ENCODE measurements around the gene BCAR1. TPM values are rescaled to one million over a fixed set of nuclear protein-coding genes. Genes with fewer than 3 reads are reported as not detected.

Gene BCAR1
- total and polyA plus RNA-seq, 10 of the 15 experiments (the other 5 are each of a cell fraction or from before 2014, with no cell fraction given): 0.13 to 14.1 (median 2.8) TPM; not detected in 1

DNA sequence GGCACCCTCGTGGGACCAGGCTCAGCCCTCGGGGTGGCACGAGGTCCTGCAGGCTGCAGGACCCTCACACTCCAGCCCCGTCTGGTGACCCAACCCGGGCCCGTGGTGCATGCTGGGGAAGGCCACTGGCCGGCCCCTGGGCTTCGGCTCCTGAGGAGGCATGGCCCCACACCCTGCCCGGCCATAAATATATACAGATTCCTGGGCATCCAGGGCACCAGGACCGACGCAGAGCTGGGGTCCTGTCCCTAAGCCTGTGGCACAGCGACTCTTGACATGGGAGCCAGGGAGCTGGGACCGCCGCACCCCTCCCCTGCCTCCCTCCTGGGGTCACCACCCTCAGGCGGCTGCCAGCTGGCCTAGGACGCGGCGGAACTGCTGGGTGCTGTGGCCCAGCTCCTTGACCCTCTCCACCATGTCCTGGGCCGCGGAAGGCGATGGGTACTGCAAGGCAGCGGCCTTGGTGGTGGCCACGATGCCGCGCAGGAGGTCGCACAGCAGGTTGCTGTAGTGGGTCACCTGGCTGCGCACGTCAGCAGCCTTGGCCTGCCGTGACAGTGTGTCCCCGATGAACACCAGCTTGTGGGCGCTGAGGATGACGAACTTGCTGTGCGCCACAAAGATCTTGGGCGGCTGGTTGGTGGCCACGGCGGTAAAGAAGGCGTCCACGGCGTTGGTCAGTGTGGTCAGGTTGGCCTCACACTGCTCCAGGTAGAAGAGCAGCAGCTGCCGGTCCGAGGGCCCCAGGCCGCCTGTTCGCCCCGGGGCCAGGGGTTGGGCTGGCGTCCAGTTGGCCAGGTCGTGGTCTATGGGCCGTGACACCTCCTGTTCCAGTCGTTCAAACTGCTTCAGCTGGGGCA is 22.0 kb downstream of the BCAR1 start:
- Histone ChIP-seq H3K36me3 (ENCODE audit: control insufficient read depth in 2 of 2, insufficient read depth in 2 of 2, low read length in 1 of 2) (no peaks in the 10 kb centered on the region), H3K27ac (ENCODE audit: control insufficient read depth, insufficient read depth) (no peak overlapping the region), H2AFZ (ENCODE audit: control insufficient read depth, low read depth, low read length) (no peak overlapping the region), H3K4me2 (ENCODE audit: control insufficient read depth, insufficient read depth) (no peak overlapping the region), H3K9ac (ENCODE audit: control insufficient read depth, insufficient read depth, low read length) (no peak overlapping the region), H4K20me1 (ENCODE audit: control insufficient read depth, insufficient read depth) (no peaks in the 10 kb centered on the region), H3K9me3 (replicated peaks; ENCODE audit: control insufficient read depth, insufficient read depth, low read length) (no peaks in the 10 kb centered on the region), H3K4me1 (ENCODE audit: control insufficient read depth, insufficient read depth, low read length) (no peaks in the 10 kb centered on the region), H3K4me3 (no peak overlapping the region), H3K27me3 (replicated peaks in 1 of 2; ENCODE audit: control insufficient read depth in 2 of 2, insufficient read depth in 2 of 2, low read length in 1 of 2) (no peaks in the 10 kb centered on the region), H3K79me2 (ENCODE audit: control insufficient read depth, insufficient read depth, low read length) (no peaks in the 10 kb centered on the region)
- ChIA-PET POLR2A (no interaction called here), RAD21 (ENCODE audit: unreplicated experiment) (no interaction called here), SMC1A (ENCODE audit: uncharacterized antibody, unreplicated experiment) (no interaction called here), CTCF (interaction anchor here (8.7 to 10.6 kb wide), 2 partner anchors 31 to 153 kb away, joined by 79 to 243 read pairs; no protein-coding TSS in a partner anchor)
- in situ Hi-C loops (cut with MboI) (loop anchor here (5.0 kb wide), 1 partner anchor 158 kb away; no protein-coding TSS in a partner anchor), intact Hi-C loops (cut with micrococcal nuclease; ENCODE audit: unreplicated experiment) (loop anchor here (5.0 to 10.0 kb wide), 4 partner anchors 32 to 535 kb away; no protein-coding TSS in a partner anchor)
- ATAC-seq (no peak), DNase-seq (ENCODE audit: low read depth, low spot score) (no peak), FAIRE-seq (no peak)
- no TSS peak for BruUV-seq (replicated peaks)
- WGBS (ENCODE audit: insufficient coverage, insufficient replicate concordance, low lambda C conversion rate, missing lambda C conversion rate): 85% methylated on average over 48 of the region's 48 CpGs
- TF ChIP-seq, protein P1, sequence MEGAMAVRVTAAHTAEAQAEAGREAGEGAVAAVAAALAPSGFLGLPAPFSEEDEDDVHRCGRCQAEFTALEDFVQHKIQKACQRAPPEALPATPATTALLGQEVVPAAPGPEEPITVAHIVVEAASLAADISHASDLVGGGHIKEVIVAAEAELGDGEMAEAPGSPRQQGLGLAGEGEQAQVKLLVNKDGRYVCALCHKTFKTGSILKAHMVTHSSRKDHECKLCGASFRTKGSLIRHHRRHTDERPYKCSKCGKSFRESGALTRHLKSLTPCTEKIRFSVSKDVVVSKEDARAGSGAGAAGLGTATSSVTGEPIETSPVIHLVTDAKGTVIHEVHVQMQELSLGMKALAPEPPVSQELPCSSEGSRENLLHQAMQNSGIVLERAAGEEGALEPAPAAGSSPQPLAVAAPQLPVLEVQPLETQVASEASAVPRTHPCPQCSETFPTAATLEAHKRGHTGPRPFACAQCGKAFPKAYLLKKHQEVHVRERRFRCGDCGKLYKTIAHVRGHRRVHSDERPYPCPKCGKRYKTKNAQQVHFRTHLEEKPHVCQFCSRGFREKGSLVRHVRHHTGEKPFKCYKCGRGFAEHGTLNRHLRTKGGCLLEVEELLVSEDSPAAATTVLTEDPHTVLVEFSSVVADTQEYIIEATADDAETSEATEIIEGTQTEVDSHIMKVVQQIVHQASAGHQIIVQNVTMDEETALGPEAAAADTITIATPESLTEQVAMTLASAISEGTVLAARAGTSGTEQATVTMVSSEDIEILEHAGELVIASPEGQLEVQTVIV (IDR thresholded peaks at IDR 0.05; ENCODE audit: borderline replicate concordance, partially characterized antibody): no peak
- no peak for TF ChIP-seq ATF2 (IDR thresholded peaks at IDR 0.05; ENCODE audit: low read length)
- no peak for TF ChIP-seq ESRRA (IDR thresholded peaks at IDR 0.05; ENCODE audit: low read length)
- TF ChIP-seq RAD51 (IDR thresholded peaks at IDR 0.05): no peak
- TF ChIP-seq EP300 (IDR thresholded peaks at IDR 0.05; ENCODE audit: borderline replicate concordance in 1 of 2, control insufficient read depth in 1 of 2, low read depth in 2 of 2, low read length in 2 of 2): no peak
- TF ChIP-seq MYB (IDR thresholded peaks at IDR 0.05; ENCODE audit: borderline replicate concordance, low read depth, low read length): no peak
- no peak for TF ChIP-seq ZZZ3 (IDR thresholded peaks at IDR 0.05; ENCODE audit: control insufficient read depth, insufficient read length, low read depth)
- TF ChIP-seq POLR2A (IDR thresholded peaks at IDR 0.05; ENCODE audit: low read depth, low read length): no peak
- TF ChIP-seq PBX3 (IDR thresholded peaks at IDR 0.05; ENCODE audit: insufficient replicate concordance, low read depth, low read length): no peak
- TF ChIP-seq, protein P2, sequence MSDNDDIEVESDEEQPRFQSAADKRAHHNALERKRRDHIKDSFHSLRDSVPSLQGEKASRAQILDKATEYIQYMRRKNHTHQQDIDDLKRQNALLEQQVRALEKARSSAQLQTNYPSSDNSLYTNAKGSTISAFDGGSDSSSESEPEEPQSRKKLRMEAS (IDR thresholded peaks at IDR 0.05; ENCODE audit: low read depth, low read length): no peak
- TF ChIP-seq MLLT1 (IDR thresholded peaks at IDR 0.05): no peak
